ENCODE results near the gene HDC.

HDC gene

DNA sequence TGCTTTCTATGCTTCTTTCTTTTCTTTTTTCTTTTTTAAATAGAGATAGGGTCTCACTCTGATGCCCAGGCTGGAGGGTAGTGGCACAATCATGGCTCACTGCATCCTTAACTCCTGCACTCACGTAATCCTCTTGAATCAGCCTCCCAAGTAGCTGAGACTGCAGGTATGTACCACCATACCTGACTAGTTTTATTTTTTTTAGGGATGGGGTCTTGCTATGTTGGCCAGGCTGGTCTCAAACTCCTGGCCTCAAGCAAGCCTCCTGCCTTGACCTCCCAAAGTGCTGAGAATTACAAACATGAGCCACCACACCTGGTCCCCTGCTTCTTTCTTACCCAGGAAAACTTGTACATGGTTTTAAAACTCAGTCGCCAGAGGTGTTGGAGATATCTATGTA lies 24.2 kb upstream of the HDC start:
- no peak for DNase-seq (ENCODE audit: extremely low read depth, low read depth)
- TF ChIP-seq, protein P1, sequence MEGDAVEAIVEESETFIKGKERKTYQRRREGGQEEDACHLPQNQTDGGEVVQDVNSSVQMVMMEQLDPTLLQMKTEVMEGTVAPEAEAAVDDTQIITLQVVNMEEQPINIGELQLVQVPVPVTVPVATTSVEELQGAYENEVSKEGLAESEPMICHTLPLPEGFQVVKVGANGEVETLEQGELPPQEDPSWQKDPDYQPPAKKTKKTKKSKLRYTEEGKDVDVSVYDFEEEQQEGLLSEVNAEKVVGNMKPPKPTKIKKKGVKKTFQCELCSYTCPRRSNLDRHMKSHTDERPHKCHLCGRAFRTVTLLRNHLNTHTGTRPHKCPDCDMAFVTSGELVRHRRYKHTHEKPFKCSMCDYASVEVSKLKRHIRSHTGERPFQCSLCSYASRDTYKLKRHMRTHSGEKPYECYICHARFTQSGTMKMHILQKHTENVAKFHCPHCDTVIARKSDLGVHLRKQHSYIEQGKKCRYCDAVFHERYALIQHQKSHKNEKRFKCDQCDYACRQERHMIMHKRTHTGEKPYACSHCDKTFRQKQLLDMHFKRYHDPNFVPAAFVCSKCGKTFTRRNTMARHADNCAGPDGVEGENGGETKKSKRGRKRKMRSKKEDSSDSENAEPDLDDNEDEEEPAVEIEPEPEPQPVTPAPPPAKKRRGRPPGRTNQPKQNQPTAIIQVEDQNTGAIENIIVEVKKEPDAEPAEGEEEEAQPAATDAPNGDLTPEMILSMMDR (IDR thresholded peaks at IDR 0.05; ENCODE audit: low read depth, low read length) = no peak

DNA sequence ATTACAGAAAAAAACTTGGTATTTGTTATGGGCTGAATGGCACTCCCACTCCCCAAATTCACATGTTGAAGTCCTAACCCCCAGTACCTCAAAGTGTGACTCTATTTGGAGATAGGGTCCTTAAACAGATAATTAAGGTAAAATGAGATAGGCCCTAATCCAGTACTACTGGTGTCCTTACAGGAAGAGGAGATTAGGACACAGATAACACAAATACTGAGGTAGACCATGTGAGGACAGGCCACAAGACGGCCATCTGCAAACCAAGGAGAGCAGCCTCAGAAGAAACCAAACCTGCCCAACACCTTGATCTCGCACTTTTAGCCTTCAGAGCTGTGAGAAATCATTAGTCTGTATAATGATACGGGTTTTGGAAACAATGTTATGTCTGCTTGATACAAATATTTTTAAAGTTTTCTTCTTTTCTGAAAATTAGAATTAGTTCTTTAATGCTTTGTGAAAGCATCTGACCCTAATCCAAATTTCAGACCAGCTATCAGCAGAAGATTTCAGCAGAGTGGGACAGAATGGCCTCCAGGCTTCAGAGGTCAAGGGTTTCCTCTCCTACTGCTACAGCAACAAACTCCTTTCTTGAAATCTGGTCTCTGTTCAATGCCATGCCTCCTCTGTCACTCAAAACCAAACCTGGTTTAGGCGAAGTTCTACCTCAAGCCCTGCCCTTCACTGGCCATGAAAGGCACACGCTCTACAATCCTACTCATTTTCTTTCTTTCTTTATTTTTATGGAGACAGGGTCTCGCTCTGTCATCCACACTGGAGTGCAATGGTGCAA lies 22.0 kb upstream of the HDC start:
- TF ChIP-seq, protein P1 (IDR thresholded peaks at IDR 0.05; ENCODE audit: low read depth, low read length) = no peak
- DNase-seq (ENCODE audit: extremely low read depth, low read depth) = no peak

DNA sequence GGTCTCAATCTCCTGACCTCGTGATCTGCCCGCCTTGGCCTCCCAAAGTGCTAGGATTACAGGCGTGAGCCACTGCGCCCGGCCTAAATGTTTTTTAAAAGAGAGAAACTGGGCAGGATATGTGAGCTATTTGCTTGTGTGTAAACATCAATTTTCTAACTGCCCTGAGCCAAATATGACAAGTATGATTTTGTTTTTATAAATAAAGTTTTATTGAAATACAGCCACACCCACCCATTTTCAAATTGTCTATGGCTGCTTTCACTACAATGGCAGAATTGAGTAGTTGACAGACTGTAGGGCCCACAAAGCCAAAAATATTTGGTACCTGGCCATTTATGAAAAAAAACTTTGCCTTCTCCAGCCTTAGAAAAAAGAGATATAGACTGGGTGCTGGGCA lies 15.9 kb upstream of the HDC start:
- TF ChIP-seq, protein P1 (IDR thresholded peaks at IDR 0.05; ENCODE audit: low read depth, low read length) = no peak
- DNase-seq (ENCODE audit: extremely low read depth, low read depth) = no peak

DNA sequence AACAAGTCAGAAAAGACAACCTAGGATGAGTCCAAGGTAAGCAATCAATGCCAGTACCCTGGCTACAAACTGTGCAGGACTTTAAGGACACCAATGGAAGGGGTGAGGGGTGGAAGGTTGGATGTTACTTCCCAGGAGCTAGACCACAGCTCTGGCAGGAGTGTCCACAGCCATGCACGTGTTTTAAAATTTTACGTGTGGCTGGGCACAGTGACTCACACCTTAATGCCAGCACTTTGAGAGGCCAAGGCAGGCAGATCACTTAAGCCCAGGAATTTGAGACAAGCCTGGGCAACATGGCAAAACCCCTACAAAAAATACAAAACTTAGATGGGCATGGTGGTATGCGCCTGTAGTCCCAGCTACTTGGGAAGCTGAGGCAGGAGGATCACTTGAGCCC lies 14.7 kb upstream of the HDC start:
- TF ChIP-seq, protein P1 (IDR thresholded peaks at IDR 0.05; ENCODE audit: low read depth, low read length) = no peak
- no peak for DNase-seq (ENCODE audit: extremely low read depth, low read depth)

DNA sequence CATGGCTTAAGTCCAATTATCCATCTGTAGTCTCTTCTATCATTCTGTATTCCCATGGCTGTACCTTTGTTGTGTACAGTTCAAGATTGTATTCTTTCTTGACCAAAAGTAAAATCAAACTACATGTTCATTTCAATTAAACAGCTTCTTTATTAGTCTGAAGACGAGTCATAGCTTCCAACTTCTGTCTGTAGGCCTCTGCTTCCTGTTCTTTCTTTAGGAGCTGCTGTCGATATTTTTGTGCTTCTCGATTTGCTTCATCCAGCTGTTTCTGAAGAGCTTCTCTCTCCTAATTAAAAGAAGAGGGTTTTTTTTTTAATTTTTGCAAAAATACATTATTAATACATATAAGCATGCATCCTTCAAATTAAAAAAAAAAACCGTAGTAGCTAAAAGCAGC lies 13.0 kb upstream of the HDC start:
- TF ChIP-seq, protein P1 (IDR thresholded peaks at IDR 0.05; ENCODE audit: low read depth, low read length) = no peak
- no peak for DNase-seq (ENCODE audit: extremely low read depth, low read depth)

DNA sequence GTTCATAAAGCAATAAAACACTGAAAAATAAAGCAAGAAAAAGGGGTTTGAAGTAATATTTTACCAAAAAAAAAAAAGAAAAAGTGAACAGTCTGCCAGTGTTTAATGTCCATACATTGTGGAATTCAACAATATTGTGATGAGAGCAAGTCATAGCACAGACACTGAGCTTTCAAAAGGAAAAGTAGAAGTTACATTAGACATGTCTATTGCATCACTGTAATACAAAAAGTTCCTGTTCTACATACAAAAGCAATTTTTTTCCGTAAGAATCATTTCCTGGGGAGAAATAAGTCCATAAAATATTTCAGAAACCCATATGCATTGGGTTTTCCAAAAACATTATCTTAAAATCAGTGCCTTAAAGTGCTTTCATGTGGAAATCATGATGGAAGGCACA lies 11.8 kb upstream of the HDC start:
- TF ChIP-seq, protein P1 (IDR thresholded peaks at IDR 0.05; ENCODE audit: low read depth, low read length) = no peak
- DNase-seq (ENCODE audit: extremely low read depth, low read depth) = no peak

DNA sequence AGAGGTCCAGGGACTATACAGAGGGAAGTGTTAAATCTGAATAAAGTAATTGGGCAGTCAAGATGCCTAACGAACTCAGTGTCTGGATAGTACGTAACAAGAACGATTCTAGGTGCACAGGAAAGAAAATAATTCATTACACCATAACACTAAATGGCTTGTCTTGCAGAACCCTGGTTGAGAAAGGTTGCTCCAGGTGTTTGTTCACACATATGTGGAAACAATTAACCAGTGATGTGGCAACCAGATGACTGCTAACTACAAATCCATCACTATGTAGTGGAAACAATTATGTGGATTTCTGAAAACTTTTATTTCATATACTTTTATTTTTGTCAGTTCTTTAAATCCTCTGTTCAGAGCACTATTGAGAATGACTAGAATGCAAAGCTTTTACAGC lies 10.4 kb upstream of the HDC start:
- TF ChIP-seq, protein P1 (IDR thresholded peaks at IDR 0.05; ENCODE audit: low read depth, low read length) = no peak

More for the DNA sequence above, 10.4 kb upstream of the HDC start:
- no peak for DNase-seq (ENCODE audit: extremely low read depth, low read depth)
